NCI-H1694 (cell line): ENCODE results near the gene SNUPN.
"Not testable (repeated sequence)": the region's sequence is repeated elsewhere in the genome, so short reads cannot be mapped to it uniquely, and the experiment has no call there.

Experiments used
- DNase-seq: peaks from one replicate; lab custom pipeline; 2025; lab: John Stamatoyannopoulos, UW

Gene SNUPN

GRCh38 chr15:75583701-75584100 is 41.8 kb downstream of the SNUPN start:
- no peak for DNase-seq

- not testable (repeated sequence) for DNase-seq
Measured at GRCh38 chr15:75582943-75583342, 42.6 kb downstream of the SNUPN start.

DNA sequence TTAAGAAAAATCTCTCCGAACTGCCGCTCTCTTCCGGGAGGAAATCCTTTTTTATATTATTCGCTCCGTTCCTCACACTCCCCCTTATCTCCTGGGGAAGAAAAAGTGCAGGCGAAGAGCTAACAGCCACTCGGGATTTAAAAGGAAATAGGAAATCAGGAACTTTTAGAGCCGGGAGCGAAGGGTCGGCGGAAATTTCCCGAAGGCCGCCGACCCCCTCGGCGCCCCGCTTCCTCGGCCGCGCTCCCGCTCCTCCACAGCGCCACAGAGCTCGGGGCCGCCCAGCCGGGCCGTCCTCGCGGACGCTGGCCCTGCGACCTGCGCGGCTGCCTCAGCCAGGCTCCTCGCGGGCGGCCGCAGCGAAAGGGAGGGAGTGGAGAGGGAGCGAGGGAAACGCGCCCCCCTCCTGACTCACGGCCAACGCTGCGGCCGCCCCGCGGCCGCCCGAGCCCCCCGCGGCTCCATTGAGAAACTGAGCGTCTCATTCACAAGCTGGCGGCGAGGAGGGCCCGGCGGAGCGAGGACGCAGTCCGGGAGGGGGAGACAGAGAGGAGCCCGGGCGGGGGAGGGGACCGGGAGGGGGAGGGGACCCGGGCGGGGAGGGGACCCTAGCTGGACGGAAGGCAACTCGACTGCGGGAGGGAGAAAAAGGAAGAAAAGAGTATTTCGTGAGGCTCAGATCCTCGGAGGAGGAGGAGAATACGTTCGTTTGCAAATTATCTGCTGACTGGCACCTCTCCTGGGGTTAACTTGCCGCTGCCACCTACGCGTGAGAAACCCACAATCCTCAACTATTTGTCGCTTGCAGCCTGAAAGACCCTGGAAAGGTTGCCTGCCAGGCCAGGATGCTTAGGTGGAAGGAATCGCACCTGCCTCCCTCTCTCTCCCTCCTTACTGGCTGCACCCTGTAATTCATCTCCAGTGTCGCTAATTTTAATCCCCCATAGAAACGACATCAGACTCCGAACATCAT is 46.3 kb downstream of the SNUPN start, which contains the start of gene PTPN9:
PTPN9 (minus strand) TSS at position 368 of the 973 bp plus-strand sequence. CDS start 539 bp downstream, outside the sequence.
- peak; percentile 22 for DNase-seq

DNA sequence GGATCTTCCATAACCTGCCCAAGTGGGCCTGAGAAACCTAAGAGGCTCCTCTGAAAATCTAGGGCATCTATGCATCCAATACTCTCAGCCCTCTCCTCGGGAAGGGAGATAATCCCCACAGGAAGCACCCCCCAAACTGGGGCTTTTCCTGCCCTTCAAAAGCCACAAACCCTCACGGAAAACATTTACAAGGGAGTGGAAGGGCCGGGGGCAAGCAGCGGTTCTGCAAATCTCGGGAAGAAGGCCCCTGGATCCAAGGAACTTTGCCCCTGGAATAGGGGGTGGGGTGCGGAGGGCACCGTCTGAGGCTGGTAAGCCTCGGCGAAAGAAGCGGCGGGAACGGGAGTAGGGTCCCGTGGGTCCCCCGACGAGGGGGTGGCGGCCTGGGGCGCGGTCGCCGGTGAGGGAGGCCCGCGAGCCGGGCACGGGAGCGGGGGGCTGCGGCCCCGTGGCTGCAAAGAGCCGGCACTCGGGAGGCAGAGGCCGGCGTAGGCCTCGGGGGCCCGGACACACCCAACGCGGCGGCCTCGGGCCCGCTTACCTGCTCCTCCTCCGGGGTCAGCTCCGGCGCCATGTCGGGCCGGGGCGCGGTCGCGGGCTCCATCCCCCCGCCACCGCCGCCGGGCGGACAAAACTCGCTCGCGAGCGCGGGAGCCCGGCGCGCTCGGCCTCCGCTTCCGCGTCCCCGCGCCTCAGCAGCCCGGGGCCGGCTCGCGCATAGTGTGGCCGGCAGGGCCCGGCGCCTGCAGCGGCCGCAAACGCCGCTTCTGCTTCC is 47.2 kb downstream of the SNUPN start:
- DNase-seq = no peak

- no peak for DNase-seq
Measured at GRCh38 chr15:75577401-75578172, 47.9 kb downstream of the SNUPN start.

DNA sequence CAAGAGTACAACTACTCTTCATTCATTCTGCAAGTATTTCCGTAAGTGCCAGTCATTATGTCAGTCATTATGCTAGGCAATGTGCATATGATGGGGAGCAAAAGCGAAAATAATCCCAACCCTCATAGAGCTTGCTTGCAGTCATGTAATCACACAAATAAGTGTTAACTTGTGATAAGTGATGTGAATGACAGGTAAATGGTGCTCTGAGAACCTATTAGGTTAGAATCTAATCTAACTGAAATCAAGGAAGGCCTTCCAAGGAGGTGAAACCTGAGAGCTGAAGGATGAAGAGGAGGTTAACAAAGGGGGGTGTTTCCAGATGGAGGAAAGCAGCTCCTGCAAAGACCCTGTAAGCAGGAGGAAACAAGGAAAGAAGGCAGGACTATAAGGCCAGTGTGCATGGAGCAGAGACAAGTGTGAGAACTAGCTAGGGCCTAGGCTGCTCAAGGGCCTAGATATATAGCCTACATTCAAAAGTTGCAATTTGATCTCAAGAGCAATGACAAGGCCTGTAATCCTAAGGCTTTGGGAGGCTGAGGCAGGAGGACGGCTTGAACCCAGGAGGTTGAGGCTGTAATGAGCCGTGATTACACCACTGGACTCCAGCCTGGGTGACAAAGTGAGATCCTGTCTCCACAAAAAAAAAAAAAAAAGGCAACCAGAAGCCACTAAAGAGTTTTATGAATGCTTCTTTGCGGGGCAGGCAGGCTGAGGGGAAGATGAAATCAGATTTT is 51.7 kb downstream of the SNUPN start:
- no peak for DNase-seq

DNA sequence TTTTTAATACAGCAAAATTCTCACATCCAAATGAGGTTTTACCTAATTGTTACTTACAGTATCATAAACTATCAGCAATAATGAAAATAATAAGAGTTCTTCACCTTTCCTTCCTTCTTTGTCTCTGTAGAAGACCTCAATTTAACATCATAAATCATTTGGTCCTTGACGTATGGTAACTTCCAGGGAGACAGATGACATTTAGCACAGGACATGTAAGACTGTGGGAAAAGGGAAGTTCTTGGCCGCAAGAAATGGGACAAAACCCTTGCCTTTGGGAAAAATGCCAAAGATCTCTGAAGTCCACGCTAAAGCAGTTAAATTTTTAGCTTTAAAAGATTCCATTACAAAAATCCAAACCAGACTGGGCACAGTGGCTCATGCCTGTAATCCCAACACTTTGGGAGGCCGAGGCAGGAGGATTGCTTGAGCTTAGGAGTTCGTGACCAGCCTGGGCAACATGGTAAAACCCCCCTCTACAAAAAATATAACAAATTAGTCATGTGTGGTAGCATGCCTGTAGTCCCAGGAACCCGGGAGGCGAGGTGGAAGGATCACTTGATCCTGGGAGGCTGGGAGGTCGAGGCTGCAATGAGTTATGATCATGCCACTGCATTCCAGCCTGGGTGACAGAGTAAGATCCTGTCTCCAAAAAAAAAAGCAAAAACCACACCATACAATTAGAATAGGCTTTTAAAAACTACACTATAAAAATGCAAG is 55.2 kb downstream of the SNUPN start:
- DNase-seq = no peak

- no peak for DNase-seq
Measured at GRCh38 chr15:75565062-75565970, 60.2 kb downstream of the SNUPN start.

GRCh38 chr15:75561888-75562287 is 63.6 kb downstream of the SNUPN start:
- no peak for DNase-seq

DNA sequence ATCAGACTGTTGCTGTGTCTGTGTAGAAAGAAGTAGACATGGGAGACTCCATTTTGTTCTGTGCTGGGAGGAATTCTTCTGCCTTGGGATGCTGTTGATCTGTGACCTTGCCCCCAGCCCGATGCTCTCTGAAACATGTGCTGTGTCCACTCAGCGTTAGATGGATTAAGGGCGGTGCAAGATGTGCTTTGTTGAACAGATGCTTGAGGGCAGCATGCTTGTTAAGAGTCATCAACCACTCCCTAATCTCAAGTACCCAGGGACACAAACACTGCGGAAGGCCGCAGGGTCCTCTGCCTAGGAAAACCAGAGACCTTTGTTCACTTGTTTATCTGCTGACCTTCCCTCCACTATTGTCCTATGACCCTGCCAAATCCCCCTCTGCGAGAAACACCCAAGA is 66.2 kb downstream of the SNUPN start:
- not testable (repeated sequence) for DNase-seq

GRCh38 chr15:75558955-75559354 is 66.6 kb downstream of the SNUPN start:
- not testable (repeated sequence) for DNase-seq

- DNase-seq = no peak
Measured at GRCh38 chr15:75554717-75555116, 70.8 kb downstream of the SNUPN start.

- no peak for DNase-seq
Measured at GRCh38 chr15:75553659-75554058, 71.9 kb downstream of the SNUPN start.

GRCh38 chr15:75551091-75551490 is 74.4 kb downstream of the SNUPN start:
- DNase-seq = no peak
